Measurements from ENCODE around the gene ZNF672. TPM values are rescaled to one million over a fixed set of nuclear protein-coding genes. Genes with fewer than 3 reads are reported as not detected.
A peak's percentile ranks its signal among the peaks of the same experiment; 100 is the strongest.

ZNF672 gene
- total RNA-seq, 1 donor from 2014 or later = 24.1 TPM

GRCh38 chr1:248847956-248848561, 10.0 kb downstream of the ZNF672 start:
- no peak for TF ChIP-seq CTCF (IDR thresholded peaks at IDR 0.05)
- no peaks in the 10 kb centered on the region for H3K4me1 Mint-ChIP-seq (ENCODE audit: unreplicated experiment)
- no peak overlapping the region for H3K27ac Mint-ChIP-seq (ENCODE audit: unreplicated experiment)
- no peaks in the 10 kb centered on the region for H3K27me3 Mint-ChIP-seq (ENCODE audit: unreplicated experiment)
- no peaks in the 10 kb centered on the region for H3K9me3 Mint-ChIP-seq (ENCODE audit: unreplicated experiment)
- H3K4me3 Mint-ChIP-seq (ENCODE audit: unreplicated experiment) = no peak overlapping the region
- peaks cover 41% of the 10 kb centered on the region for H3K36me3 Mint-ChIP-seq (ENCODE audit: unreplicated experiment)
- DNase-seq (ENCODE audit: extremely low spot score, unreplicated experiment) = no peak

- H3K27me3 Mint-ChIP-seq (ENCODE audit: unreplicated experiment) = no peaks in the 10 kb centered on the region
- no peak for TF ChIP-seq CTCF (IDR thresholded peaks at IDR 0.05)
- no peak overlapping the region for H3K4me3 Mint-ChIP-seq (ENCODE audit: unreplicated experiment)
- H3K9me3 Mint-ChIP-seq (ENCODE audit: unreplicated experiment) = no peaks in the 10 kb centered on the region
- H3K36me3 Mint-ChIP-seq (ENCODE audit: unreplicated experiment) = peaks cover 41% of the 10 kb centered on the region
- H3K4me1 Mint-ChIP-seq (ENCODE audit: unreplicated experiment) = no peaks in the 10 kb centered on the region
- no peak for DNase-seq (ENCODE audit: extremely low spot score, unreplicated experiment)
- no peak overlapping the region for H3K27ac Mint-ChIP-seq (ENCODE audit: unreplicated experiment)
Measured at GRCh38 chr1:248848602-248849001, 10.6 kb downstream of the ZNF672 start.

GRCh38 chr1:248849152-248849551, 11.1 kb downstream of the ZNF672 start:
- Mint-ChIP-seq H3K4me3 (ENCODE audit: unreplicated experiment) (no peak overlapping the region), H3K27ac (ENCODE audit: unreplicated experiment) (no peak overlapping the region), H3K4me1 (ENCODE audit: unreplicated experiment) (no peaks in the 10 kb centered on the region), H3K27me3 (ENCODE audit: unreplicated experiment) (no peaks in the 10 kb centered on the region), H3K36me3 (ENCODE audit: unreplicated experiment) (peaks cover 41% of the 10 kb centered on the region), H3K9me3 (ENCODE audit: unreplicated experiment) (no peaks in the 10 kb centered on the region)
- no peak for TF ChIP-seq CTCF (IDR thresholded peaks at IDR 0.05)
- DNase-seq (ENCODE audit: extremely low spot score, unreplicated experiment) = peak; percentile 74

GRCh38 chr1:248849637-248850036, 11.6 kb downstream of the ZNF672 start:
- peak; percentile 34 for DNase-seq (ENCODE audit: extremely low spot score, unreplicated experiment)
- TF ChIP-seq CTCF (IDR thresholded peaks at IDR 0.05) = no peak
- no peak overlapping the region for H3K27ac Mint-ChIP-seq (ENCODE audit: unreplicated experiment)
- no peaks in the 10 kb centered on the region for H3K27me3 Mint-ChIP-seq (ENCODE audit: unreplicated experiment)
- H3K4me3 Mint-ChIP-seq (ENCODE audit: unreplicated experiment) = no peak overlapping the region
- no peaks in the 10 kb centered on the region for H3K9me3 Mint-ChIP-seq (ENCODE audit: unreplicated experiment)
- peaks cover 37% of the 10 kb centered on the region for H3K36me3 Mint-ChIP-seq (ENCODE audit: unreplicated experiment)
- H3K4me1 Mint-ChIP-seq (ENCODE audit: unreplicated experiment) = no peaks in the 10 kb centered on the region

- Mint-ChIP-seq H3K27ac (ENCODE audit: unreplicated experiment) (no peak overlapping the region), H3K36me3 (ENCODE audit: unreplicated experiment) (peaks cover 36% of the 10 kb centered on the region), H3K27me3 (ENCODE audit: unreplicated experiment) (no peaks in the 10 kb centered on the region), H3K4me1 (ENCODE audit: unreplicated experiment) (no peaks in the 10 kb centered on the region), H3K9me3 (ENCODE audit: unreplicated experiment) (no peaks in the 10 kb centered on the region), H3K4me3 (ENCODE audit: unreplicated experiment) (no peak overlapping the region)
- no peak for TF ChIP-seq CTCF (IDR thresholded peaks at IDR 0.05)
- DNase-seq (ENCODE audit: extremely low spot score, unreplicated experiment) = peak; percentile 69
Measured at GRCh38 chr1:248850124-248850523, 12.1 kb downstream of the ZNF672 start.

Measured in osteocyte (in vitro differentiated cells).